ENCODE measurements around the gene SUSD1.

SUSD1 gene

DNA sequence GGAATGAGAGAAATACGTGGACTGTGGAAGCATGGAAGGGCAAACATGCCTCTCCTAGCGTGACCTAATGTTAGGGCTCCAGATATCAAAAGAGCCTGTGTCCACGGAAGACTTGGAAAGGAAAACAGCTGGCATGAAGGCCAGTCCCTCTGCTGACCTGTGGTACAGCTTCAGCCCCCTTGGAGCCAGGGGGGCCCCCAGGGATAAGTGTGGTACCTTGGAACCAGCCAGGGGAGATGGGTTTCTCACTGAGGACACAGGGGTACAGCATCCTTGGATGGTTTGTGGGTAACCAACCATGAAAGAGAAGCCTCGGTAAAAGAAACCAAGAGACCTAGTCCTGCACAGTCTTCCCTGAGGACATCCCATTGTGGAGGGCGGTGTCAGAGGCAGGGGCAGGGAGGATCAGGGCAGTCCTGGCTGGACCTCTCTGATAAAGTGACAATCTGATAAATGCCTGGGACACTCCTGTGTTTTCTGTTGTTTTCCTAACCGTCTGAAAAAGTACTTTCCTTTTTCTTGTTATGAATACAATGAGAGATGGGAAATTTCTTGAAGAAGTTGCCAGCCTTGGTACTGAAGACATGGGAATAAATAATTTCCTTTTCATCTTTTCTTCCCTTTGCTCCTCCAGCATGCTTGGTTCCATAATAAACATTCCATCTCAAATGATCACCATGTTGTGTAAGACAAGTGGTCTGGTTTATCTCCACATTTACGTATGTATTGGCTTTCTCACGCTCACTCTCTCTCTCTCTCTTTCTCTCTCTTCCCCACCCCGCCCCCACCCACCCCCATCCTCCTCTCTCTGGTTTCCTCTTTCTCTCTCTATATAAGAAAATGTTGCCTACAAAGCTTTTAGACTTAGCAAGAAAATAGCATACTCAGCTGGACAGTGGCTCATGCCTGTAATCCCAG lies 102.1 kb downstream of the SUSD1 start:
- peaks cover 53% of the 10 kb centered on the region for H3K36me3 Mint-ChIP-seq (ENCODE audit: low read depth)
- intact Hi-C loops (cut with micrococcal nuclease) = loop anchor here (5.0 to 10.0 kb wide), 2 partner anchors 176 to 248 kb away; partner anchors contain the start of gene UGCG
- no peak overlapping the region for H3K4me3 Mint-ChIP-seq
- no peaks in the 10 kb centered on the region for H3K27me3 Mint-ChIP-seq
- H3K4me1 Mint-ChIP-seq (ENCODE audit: low read depth) = peaks cover 74% of the 10 kb centered on the region
- peak overlapping the region; percentile 78 for H3K27ac Mint-ChIP-seq
- no peaks in the 10 kb centered on the region for H3K9me3 Mint-ChIP-seq

GRCh38 chr9:112069318-112070169 lies 105.6 kb downstream of the SUSD1 start:
- intact Hi-C loops (cut with micrococcal nuclease) = loop anchor here (1.0 to 10.0 kb wide), 4 partner anchors 8 to 245 kb away; partner anchors contain the start of gene UGCG
- Mint-ChIP-seq H3K27ac (peak overlapping the region; percentile 75), H3K27me3 (no peaks in the 10 kb centered on the region), H3K4me1 (ENCODE audit: low read depth) (peaks cover 80% of the 10 kb centered on the region), H3K36me3 (ENCODE audit: low read depth) (peaks cover 49% of the 10 kb centered on the region), H3K4me3 (no peak overlapping the region), H3K9me3 (no peaks in the 10 kb centered on the region)

- no peaks in the 10 kb centered on the region for H3K27me3 Mint-ChIP-seq
- intact Hi-C loops (cut with micrococcal nuclease) = loop anchor here (5.0 kb wide), 1 partner anchor 34 kb away; no protein-coding TSS in a partner anchor
- H3K4me1 Mint-ChIP-seq (ENCODE audit: low read depth) = peaks cover 87% of the 10 kb centered on the region
These were observed 109.1 kb downstream of the SUSD1 start for GRCh38 chr9:112065806-112066606.

GRCh38 chr9:112064871-112065270 lies 110.2 kb downstream of the SUSD1 start:
- Mint-ChIP-seq H3K4me3 (no peak overlapping the region), H3K9me3 (no peaks in the 10 kb centered on the region), H3K4me1 (ENCODE audit: low read depth) (peaks cover 88% of the 10 kb centered on the region), H3K27me3 (no peaks in the 10 kb centered on the region), H3K36me3 (ENCODE audit: low read depth) (peaks cover 50% of the 10 kb centered on the region), H3K27ac (peak overlapping the region; percentile 60)
- intact Hi-C loops (cut with micrococcal nuclease) = loop anchor here (5.0 kb wide), 1 partner anchor 33 kb away; no protein-coding TSS in a partner anchor

More at GRCh38 chr9:112065806-112066606, 109.1 kb downstream of the SUSD1 start:
- H3K27ac Mint-ChIP-seq = peak overlapping the region; percentile 16
- H3K9me3 Mint-ChIP-seq = no peaks in the 10 kb centered on the region
- no peak overlapping the region for H3K4me3 Mint-ChIP-seq
- H3K36me3 Mint-ChIP-seq (ENCODE audit: low read depth) = peaks cover 58% of the 10 kb centered on the region

- H3K27ac Mint-ChIP-seq = no peak overlapping the region
- intact Hi-C loops (cut with micrococcal nuclease) = loop anchor here (2.0 kb wide), 1 partner anchor 51 kb away; no protein-coding TSS in a partner anchor
These were observed 111.5 kb downstream of the SUSD1 start for GRCh38 chr9:112063586-112063985.

GRCh38 chr9:112063151-112063550 lies 111.9 kb downstream of the SUSD1 start:
- intact Hi-C loops (cut with micrococcal nuclease) = loop anchor here (2.0 kb wide), 1 partner anchor 50 kb away; no protein-coding TSS in a partner anchor
- Mint-ChIP-seq H3K36me3 (ENCODE audit: low read depth) (peaks cover 45% of the 10 kb centered on the region), H3K27ac (no peak overlapping the region), H3K27me3 (no peaks in the 10 kb centered on the region), H3K9me3 (no peaks in the 10 kb centered on the region), H3K4me3 (no peak overlapping the region), H3K4me1 (ENCODE audit: low read depth) (peaks cover 86% of the 10 kb centered on the region)

More at GRCh38 chr9:112063586-112063985, 111.5 kb downstream of the SUSD1 start:
- no peaks in the 10 kb centered on the region for H3K9me3 Mint-ChIP-seq
- no peaks in the 10 kb centered on the region for H3K27me3 Mint-ChIP-seq
- peaks cover 46% of the 10 kb centered on the region for H3K36me3 Mint-ChIP-seq (ENCODE audit: low read depth)
- H3K4me1 Mint-ChIP-seq (ENCODE audit: low read depth) = peaks cover 86% of the 10 kb centered on the region
- no peak overlapping the region for H3K4me3 Mint-ChIP-seq

GRCh38 chr9:112061152-112061740 lies 113.9 kb downstream of the SUSD1 start:
- H3K27ac Mint-ChIP-seq = peak overlapping the region; percentile 82
- no peak overlapping the region for H3K4me3 Mint-ChIP-seq
- H3K36me3 Mint-ChIP-seq (ENCODE audit: low read depth) = peaks cover 46% of the 10 kb centered on the region
- intact Hi-C loops (cut with micrococcal nuclease) = loop anchor here (1.0 kb wide), 1 partner anchor 8 kb away; no protein-coding TSS in a partner anchor
- no peaks in the 10 kb centered on the region for H3K27me3 Mint-ChIP-seq
- peaks cover 82% of the 10 kb centered on the region for H3K4me1 Mint-ChIP-seq (ENCODE audit: low read depth)
- H3K9me3 Mint-ChIP-seq = no peaks in the 10 kb centered on the region

- peaks cover 73% of the 10 kb centered on the region for H3K4me1 Mint-ChIP-seq (ENCODE audit: low read depth)
- no peaks in the 10 kb centered on the region for H3K9me3 Mint-ChIP-seq
- peaks cover 56% of the 10 kb centered on the region for H3K36me3 Mint-ChIP-seq (ENCODE audit: low read depth)
- no peaks in the 10 kb centered on the region for H3K27me3 Mint-ChIP-seq
- no peak overlapping the region for H3K4me3 Mint-ChIP-seq
- intact Hi-C loops (cut with micrococcal nuclease) = no loop called here
- H3K27ac Mint-ChIP-seq = peak overlapping the region; percentile 82
These were observed 115.2 kb downstream of the SUSD1 start for GRCh38 chr9:112059966-112060320.

- Mint-ChIP-seq H3K9me3 (no peaks in the 10 kb centered on the region), H3K4me3 (peak overlapping the region; percentile 13), H3K27me3 (no peaks in the 10 kb centered on the region), H3K4me1 (ENCODE audit: low read depth) (peaks cover 67% of the 10 kb centered on the region), H3K27ac (peak overlapping the region; percentile 82), H3K36me3 (ENCODE audit: low read depth) (peaks cover 62% of the 10 kb centered on the region)
- intact Hi-C loops (cut with micrococcal nuclease) = no loop called here
These were observed 115.7 kb downstream of the SUSD1 start for GRCh38 chr9:112059145-112059965.

DNA sequence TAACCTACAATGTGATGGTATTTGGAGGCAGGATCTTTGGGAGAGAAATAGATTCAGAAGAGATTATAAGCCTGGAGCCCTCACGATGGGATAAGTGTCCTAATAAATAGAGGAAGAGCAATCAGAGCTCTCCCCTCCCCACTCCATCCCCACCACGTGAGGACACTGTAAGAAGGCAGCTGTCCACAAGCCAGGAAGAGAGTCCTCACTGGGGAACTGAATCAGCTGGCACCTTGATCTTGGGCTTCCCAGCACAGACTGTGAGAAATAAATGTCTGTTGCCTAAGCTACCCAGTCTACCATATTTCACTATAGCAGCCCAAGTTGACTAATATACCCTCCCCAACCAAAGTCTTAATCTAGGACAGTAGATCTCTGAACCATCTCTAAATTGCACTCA lies 118.1 kb downstream of the SUSD1 start:
- intact Hi-C loops (cut with micrococcal nuclease) = no loop called here

DNA sequence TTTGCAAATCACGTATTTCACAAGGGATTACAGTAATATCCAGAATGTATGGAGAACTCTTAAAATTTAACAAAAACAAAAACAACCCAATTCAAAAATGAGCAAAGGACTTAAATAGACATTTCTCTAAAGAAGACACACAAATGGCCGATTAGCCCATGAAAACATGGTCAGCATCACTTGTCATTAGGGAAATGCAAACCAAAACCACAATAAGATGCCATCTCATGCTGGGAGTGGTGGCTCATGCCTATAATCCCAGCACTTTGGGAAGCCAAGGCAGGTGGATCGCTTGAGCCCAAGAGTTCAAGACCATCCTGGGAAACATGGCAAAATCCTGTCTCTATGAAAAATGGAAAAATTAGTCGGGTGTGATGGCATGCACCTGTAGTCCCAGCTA lies 120.2 kb downstream of the SUSD1 start:
- H3K27ac Mint-ChIP-seq = no peak overlapping the region
- intact Hi-C loops (cut with micrococcal nuclease) = no loop called here
- H3K27me3 Mint-ChIP-seq = no peaks in the 10 kb centered on the region
- H3K9me3 Mint-ChIP-seq = no peaks in the 10 kb centered on the region
- H3K4me3 Mint-ChIP-seq = no peak overlapping the region
- peaks cover 63% of the 10 kb centered on the region for H3K36me3 Mint-ChIP-seq (ENCODE audit: low read depth)
- peaks cover 37% of the 10 kb centered on the region for H3K4me1 Mint-ChIP-seq (ENCODE audit: low read depth)

More for the DNA sequence above, 118.1 kb downstream of the SUSD1 start:
- Mint-ChIP-seq H3K27me3 (no peaks in the 10 kb centered on the region), H3K36me3 (ENCODE audit: low read depth) (peaks cover 55% of the 10 kb centered on the region), H3K9me3 (no peaks in the 10 kb centered on the region), H3K4me1 (ENCODE audit: low read depth) (peaks cover 52% of the 10 kb centered on the region), H3K4me3 (no peak overlapping the region), H3K27ac (no peak overlapping the region)

DNA sequence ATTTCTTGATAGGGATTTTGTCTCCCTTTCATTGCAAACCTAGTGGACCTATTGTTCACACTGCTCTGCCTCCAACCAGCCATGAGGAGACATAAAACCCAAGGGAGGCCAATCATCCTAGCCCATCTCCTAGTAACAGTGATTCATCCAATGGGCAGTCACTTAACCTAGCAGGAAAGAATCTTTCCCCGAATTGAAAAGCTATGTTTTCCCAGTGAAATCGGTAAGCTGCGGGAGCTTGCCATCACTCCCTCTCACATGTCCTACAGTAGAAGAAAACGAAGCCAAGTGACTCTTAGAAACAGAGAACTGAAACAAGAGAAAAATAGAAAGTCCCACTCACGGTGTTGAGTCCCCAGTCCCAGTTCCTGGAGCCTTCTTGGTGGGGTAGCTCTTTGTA lies 123.3 kb downstream of the SUSD1 start:
- peaks cover 71% of the 10 kb centered on the region for H3K36me3 Mint-ChIP-seq (ENCODE audit: low read depth)
- peaks cover 31% of the 10 kb centered on the region for H3K4me1 Mint-ChIP-seq (ENCODE audit: low read depth)
- H3K9me3 Mint-ChIP-seq = peaks cover 14% of the 10 kb centered on the region
- H3K4me3 Mint-ChIP-seq = no peak overlapping the region
- no peak overlapping the region for H3K27ac Mint-ChIP-seq
- intact Hi-C loops (cut with micrococcal nuclease) = no loop called here
- H3K27me3 Mint-ChIP-seq = no peaks in the 10 kb centered on the region
